Activated CD8-positive, alpha-beta T cell treated with anti-CD3 and anti-CD28 coated beads for 36 hours (primary cell): ENCODE results near the gene NHERF1. TPM values are rescaled to one million over a fixed set of nuclear protein-coding genes. Genes with fewer than 3 reads are reported as not detected.

Experiments
- ATAC-seq: fragments of 200-7000 bp; cut with Tn5 transposase; one replicate; pipeline ENCODE4 v1.10.0; 2021; ENCODE audit warnings: mild to moderate bottlenecking, moderate library complexity
- CTCF ChIA-PET: fragments of 350-600 bp; sonication (Branson Sonifier 250); formaldehyde crosslinking; loops from one replicate; lab custom pipeline; 2021; ENCODE audit warnings: antibody characterized with exemption; lab: Charles Lee
- POLR2A ChIA-PET: fragments of 350-600 bp; sonication (Branson Sonifier 250); formaldehyde crosslinking; loops from one replicate; lab custom pipeline; 2021; ENCODE audit warnings: antibody characterized with exemption; lab: Charles Lee
- DNase-seq: peaks from one replicate; pipeline ENCODE4 v3.0.0-alpha.2; 2020
- H3K27ac Mint-ChIP-seq: one replicate; pipeline ENCODE4 v1.8.0; 2021; ENCODE audit warnings: mild to moderate bottlenecking, mixed read lengths
- H3K27me3 Mint-ChIP-seq: one replicate; pipeline ENCODE4 v1.8.0; 2021; ENCODE audit warnings: mixed read lengths
- H3K36me3 Mint-ChIP-seq: one replicate; pipeline ENCODE4 v1.8.0; 2021; ENCODE audit warnings: low read depth, mixed read lengths
- H3K4me1 Mint-ChIP-seq: one replicate; pipeline ENCODE4 v1.8.0; 2021; ENCODE audit warnings: low read depth, mixed read lengths
- H3K4me3 Mint-ChIP-seq: one replicate; pipeline ENCODE4 v1.8.0; 2021; ENCODE audit warnings: mild to moderate bottlenecking, moderate library complexity, mixed read lengths
- H3K9me3 Mint-ChIP-seq: one replicate; pipeline ENCODE4 v1.8.0; 2021; ENCODE audit warnings: mixed read lengths
- CTCF ChIP-seq: fragments of 200-600 bp; IDR thresholded peaks from one replicate; pipeline ENCODE4 v1.8.0; 2022; ENCODE audit warnings: antibody characterized with exemption, mild to moderate bottlenecking
- intact Hi-C: fragments of 100-400 bp; cut with micrococcal nuclease; formaldehyde crosslinking; loops from one replicate; pipeline ENCODE4 v1.10.0; 2022
- total RNA-seq, 2 experiments: library from RNA; stranded (reverse); gene quantifications; one replicate each; pipeline ENCODE4 v1.2.3, GENCODE V29; 2021

NHERF1 gene
- total RNA-seq, 2 experiments from 2014 or later, result 143 to 150 TPM

- DNase-seq (no peak), ATAC-seq (no peak)
- peaks cover 8% of the 10 kb centered on the region for H3K36me3 Mint-ChIP-seq
- no peak overlapping the region for H3K4me3 Mint-ChIP-seq
- ChIA-PET POLR2A (no interaction called here), CTCF (interaction anchor here (1.5 kb wide), 1 partner anchor 9 kb away, joined by 8 read pairs; no protein-coding TSS in a partner anchor)
- H3K27me3 Mint-ChIP-seq, result no peaks in the 10 kb centered on the region
- TF ChIP-seq CTCF, result no peak
- H3K9me3 Mint-ChIP-seq, result no peaks in the 10 kb centered on the region
- H3K27ac Mint-ChIP-seq, result no peak overlapping the region
- intact Hi-C loops, result no loop called here
- no peaks in the 10 kb centered on the region for H3K4me1 Mint-ChIP-seq
These were observed 52.1 kb downstream of the NHERF1 start for GRCh38 chr17:74800531-74800930.

- H3K9me3 Mint-ChIP-seq, result no peaks in the 10 kb centered on the region
- ChIA-PET CTCF (interaction anchor here (1.1 to 1.5 kb wide), 2 partner anchors 10 to 145 kb away, joined by 3 to 8 read pairs; no protein-coding TSS in a partner anchor), POLR2A (no interaction called here)
- no peaks in the 10 kb centered on the region for H3K4me1 Mint-ChIP-seq
- no peak overlapping the region for H3K27ac Mint-ChIP-seq
- TF ChIP-seq CTCF, result no peak
- DNase-seq (no peak), ATAC-seq (no peak)
- intact Hi-C loops, result no loop called here
- H3K27me3 Mint-ChIP-seq, result no peaks in the 10 kb centered on the region
- peaks cover 4% of the 10 kb centered on the region for H3K36me3 Mint-ChIP-seq
- H3K4me3 Mint-ChIP-seq, result no peak overlapping the region
These were observed 53.5 kb downstream of the NHERF1 start for GRCh38 chr17:74801896-74802295.

- TF ChIP-seq CTCF, result no peak
- no peak for ATAC-seq
- H3K4me1 Mint-ChIP-seq, result no peaks in the 10 kb centered on the region
- CTCF ChIA-PET, result interaction anchor here (1.6 kb wide), 1 partner anchor 12 kb away, joined by 7 read pairs; no protein-coding TSS in a partner anchor
- no peak for DNase-seq
- no peak overlapping the region for H3K27ac Mint-ChIP-seq
- no peak overlapping the region for H3K4me3 Mint-ChIP-seq
- H3K36me3 Mint-ChIP-seq, result peaks cover 4% of the 10 kb centered on the region
- no peaks in the 10 kb centered on the region for H3K9me3 Mint-ChIP-seq
- no peaks in the 10 kb centered on the region for H3K27me3 Mint-ChIP-seq
- intact Hi-C loops, result no loop called here
- POLR2A ChIA-PET, result interaction anchor here (1.2 kb wide), 1 partner anchor 58 kb away, joined by 3 read pairs; no protein-coding TSS in a partner anchor
These were observed 55.0 kb downstream of the NHERF1 start for GRCh38 chr17:74803388-74803930.

- Mint-ChIP-seq H3K9me3 (no peaks in the 10 kb centered on the region), H3K4me3 (no peak overlapping the region), H3K27me3 (no peaks in the 10 kb centered on the region), H3K4me1 (no peaks in the 10 kb centered on the region), H3K36me3 (peaks cover 1% of the 10 kb centered on the region), H3K27ac (no peak overlapping the region)
- ChIA-PET POLR2A (interaction anchor here (1.2 kb wide), 1 partner anchor 58 kb away, joined by 3 read pairs; no protein-coding TSS in a partner anchor), CTCF (interaction anchor here (1.6 kb wide), 1 partner anchor 12 kb away, joined by 7 read pairs; no protein-coding TSS in a partner anchor)
- DNase-seq (no peak), ATAC-seq (no peak)
- no peak for TF ChIP-seq CTCF
- intact Hi-C loops, result no loop called here
These were observed 55.5 kb downstream of the NHERF1 start for GRCh38 chr17:74803971-74804370.

GRCh38 chr17:74804683-74805082 lies 56.3 kb downstream of the NHERF1 start:
- no peak for TF ChIP-seq CTCF
- ATAC-seq (no peak), DNase-seq (no peak)
- Mint-ChIP-seq H3K4me3 (no peak overlapping the region), H3K27me3 (no peaks in the 10 kb centered on the region), H3K4me1 (no peaks in the 10 kb centered on the region), H3K9me3 (no peaks in the 10 kb centered on the region), H3K27ac (no peak overlapping the region), H3K36me3 (no peaks in the 10 kb centered on the region)
- intact Hi-C loops, result no loop called here
- ChIA-PET POLR2A (no interaction called here), CTCF (interaction anchor here (2.3 kb wide), 1 partner anchor 13 kb away, joined by 14 read pairs; no protein-coding TSS in a partner anchor)
